ENCODE measurements around the gene HS3ST4.

HS3ST4 gene

DNA sequence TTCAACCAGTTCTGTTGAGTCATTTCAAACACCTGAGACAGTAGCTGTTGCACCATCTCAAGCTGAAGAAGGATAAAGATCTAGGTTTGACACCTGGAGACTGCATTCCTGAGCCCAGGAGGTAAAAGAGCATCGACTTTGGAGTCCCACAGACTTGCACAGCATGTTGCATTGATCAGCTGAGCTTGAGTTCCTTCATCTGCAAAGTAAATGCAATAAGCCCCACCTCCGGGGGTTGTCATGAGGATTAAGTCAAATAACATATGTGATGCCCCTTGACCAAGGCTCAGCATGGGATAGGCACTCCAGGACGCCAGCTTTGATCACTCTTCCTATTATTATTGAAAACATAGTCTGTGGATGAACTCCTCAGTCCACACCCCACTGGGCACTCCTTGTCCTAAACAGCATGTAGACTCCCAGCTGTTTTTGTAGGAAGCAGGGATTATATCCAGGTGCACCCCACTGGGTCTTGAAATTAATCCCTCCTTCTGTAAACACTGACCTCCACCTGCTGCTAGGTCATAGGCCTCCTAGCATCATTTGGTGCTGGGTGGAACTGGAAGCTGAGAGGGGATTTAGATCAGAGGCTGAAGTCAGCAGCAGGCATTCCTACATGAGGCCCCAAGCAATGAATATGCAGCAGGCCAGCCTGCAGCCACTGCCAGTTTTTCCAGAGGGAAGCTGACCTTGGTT lies 259.0 kb downstream of the HS3ST4 start:
- TF ChIP-seq, protein P1, sequence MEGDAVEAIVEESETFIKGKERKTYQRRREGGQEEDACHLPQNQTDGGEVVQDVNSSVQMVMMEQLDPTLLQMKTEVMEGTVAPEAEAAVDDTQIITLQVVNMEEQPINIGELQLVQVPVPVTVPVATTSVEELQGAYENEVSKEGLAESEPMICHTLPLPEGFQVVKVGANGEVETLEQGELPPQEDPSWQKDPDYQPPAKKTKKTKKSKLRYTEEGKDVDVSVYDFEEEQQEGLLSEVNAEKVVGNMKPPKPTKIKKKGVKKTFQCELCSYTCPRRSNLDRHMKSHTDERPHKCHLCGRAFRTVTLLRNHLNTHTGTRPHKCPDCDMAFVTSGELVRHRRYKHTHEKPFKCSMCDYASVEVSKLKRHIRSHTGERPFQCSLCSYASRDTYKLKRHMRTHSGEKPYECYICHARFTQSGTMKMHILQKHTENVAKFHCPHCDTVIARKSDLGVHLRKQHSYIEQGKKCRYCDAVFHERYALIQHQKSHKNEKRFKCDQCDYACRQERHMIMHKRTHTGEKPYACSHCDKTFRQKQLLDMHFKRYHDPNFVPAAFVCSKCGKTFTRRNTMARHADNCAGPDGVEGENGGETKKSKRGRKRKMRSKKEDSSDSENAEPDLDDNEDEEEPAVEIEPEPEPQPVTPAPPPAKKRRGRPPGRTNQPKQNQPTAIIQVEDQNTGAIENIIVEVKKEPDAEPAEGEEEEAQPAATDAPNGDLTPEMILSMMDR (IDR thresholded peaks at IDR 0.05; ENCODE audit: low read depth, low read length): no peak
- H3K4me3 ChIP-seq (ENCODE audit: low read depth, low read length): no peak overlapping the region

DNA sequence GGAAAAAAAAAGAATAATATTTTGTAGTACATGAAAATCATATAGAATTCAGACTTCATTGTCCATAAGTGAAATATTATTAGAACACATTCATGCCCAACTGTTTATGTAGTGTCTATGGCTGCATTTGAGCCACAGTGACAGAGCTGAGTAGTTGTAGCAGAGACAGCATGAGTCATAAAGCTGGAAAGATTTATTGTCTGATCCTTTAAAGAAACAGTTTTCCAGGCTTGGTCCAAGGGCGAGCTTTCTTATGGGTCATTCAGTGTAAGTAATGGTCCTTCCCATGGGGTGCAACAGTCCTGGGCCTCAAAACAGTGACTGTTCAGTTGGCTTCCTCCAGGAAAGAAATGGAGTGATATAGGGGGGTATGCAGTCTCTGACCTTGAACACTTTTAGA lies 260.2 kb downstream of the HS3ST4 start:
- TF ChIP-seq, protein P1 (IDR thresholded peaks at IDR 0.05; ENCODE audit: low read depth, low read length): no peak
- H3K4me3 ChIP-seq (ENCODE audit: low read depth, low read length): no peak overlapping the region

DNA sequence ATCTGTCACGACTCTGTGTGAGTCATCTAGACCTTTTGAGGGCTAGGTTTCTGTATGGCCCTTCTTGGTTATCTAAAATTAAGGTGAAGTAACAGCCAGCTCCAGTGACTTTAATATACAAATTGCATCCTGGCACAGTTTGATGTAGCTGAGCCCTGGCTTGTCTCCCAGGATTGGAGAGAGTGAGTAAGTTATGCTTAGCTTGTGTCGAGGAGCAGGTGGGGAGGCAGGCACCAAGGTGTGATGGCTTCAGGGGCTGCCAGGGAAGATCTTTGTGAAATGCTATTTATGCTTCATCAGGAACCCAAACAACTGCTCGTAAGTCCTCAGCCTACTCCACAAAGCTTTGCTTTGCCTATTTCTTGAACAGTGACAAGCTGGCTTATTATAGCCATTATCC lies 261.2 kb downstream of the HS3ST4 start:
- TF ChIP-seq, protein P1 (IDR thresholded peaks at IDR 0.05; ENCODE audit: low read depth, low read length): no peak

DNA sequence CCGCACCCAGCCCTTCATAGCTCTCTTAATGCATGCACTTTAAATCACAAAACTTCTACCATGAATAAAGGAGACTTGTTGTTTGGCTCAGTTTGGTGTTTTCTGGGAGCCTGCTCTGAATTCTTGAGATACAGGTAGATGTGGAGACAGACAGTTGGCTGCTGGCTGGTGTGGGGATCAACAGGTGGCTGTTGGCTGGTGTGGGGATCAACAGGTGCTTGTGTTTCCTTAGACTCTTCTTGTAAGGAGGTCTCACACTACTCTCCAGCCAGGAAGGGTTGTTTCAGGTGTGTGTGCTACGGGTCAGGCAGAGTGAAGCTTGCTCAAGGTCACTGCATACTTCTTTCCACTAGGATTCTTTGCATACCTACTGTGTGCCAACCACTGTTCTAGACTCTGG lies 265.9 kb downstream of the HS3ST4 start:
- no peak overlapping the region for H3K4me3 ChIP-seq (ENCODE audit: low read depth, low read length)
- TF ChIP-seq, protein P1 (IDR thresholded peaks at IDR 0.05; ENCODE audit: low read depth, low read length): no peak

More for the DNA sequence above, 261.2 kb downstream of the HS3ST4 start:
- H3K4me3 ChIP-seq (ENCODE audit: low read depth, low read length): no peak overlapping the region

DNA sequence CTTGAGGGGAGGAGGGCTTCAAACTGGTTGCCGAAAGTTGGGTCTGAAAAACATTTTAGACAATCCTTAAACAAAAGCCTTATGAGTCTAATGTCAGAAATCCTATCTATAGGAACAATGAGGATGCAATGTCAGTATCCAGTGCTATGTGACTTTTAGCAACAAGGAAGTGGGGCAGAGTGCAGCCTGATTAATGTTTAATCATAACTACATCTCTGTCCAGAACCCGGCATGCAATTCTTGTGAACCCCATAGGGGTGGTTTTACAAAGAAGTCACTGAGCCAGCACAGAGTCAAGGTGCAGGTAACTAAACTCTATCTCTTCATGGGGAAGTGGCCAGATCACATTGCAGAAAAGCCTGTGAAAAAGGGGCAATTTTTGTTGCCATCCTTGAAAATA lies 267.5 kb downstream of the HS3ST4 start:
- TF ChIP-seq, protein P1 (IDR thresholded peaks at IDR 0.05; ENCODE audit: low read depth, low read length): no peak
- no peak overlapping the region for H3K4me3 ChIP-seq (ENCODE audit: low read depth, low read length)

DNA sequence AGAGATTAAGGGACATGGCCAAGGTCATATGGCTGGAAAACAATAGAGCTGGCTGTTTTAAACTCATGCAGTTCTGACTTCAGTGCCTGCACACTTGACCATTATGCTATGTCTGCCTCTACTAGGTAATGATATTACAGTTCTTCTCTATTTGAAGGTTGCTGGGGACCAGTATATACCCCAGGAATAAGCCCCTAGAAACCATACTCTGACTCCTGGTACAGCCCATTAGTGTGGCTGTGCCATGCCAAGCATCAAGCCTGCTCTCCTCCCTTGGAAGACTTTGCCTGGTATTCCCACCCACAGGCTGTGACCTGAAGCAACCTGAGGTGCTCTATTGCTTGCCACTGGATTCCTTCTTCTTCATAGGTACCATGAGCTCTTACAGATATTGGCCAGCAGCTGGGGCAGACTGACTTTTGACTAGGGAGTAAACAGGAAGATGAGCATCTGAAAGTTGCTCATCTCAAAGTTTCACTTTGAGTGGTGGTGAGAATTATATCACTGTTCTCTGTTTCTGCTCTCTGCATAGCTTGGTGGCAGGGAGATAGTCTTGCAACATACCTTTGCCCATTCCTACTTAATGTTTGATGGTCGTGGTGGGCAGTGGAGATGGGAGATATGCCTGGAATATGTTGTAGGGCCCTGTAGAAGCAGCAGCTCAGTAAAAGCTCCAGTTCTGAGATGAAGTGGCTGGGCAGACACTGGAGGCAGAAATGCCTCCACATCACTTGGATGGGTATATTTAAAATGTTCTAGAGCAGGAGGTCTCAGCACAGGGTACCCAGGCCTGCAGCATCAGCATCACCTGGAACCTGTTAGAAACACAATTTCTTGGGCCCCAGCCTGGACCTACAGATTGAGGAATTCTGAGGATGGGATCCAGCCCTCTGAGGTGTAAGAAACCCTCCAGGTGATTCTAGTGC lies 274.7 kb downstream of the HS3ST4 start:
- TF ChIP-seq, protein P1 (IDR thresholded peaks at IDR 0.05; ENCODE audit: low read depth, low read length): no peak
- H3K4me3 ChIP-seq (ENCODE audit: low read depth, low read length): no peak overlapping the region

DNA sequence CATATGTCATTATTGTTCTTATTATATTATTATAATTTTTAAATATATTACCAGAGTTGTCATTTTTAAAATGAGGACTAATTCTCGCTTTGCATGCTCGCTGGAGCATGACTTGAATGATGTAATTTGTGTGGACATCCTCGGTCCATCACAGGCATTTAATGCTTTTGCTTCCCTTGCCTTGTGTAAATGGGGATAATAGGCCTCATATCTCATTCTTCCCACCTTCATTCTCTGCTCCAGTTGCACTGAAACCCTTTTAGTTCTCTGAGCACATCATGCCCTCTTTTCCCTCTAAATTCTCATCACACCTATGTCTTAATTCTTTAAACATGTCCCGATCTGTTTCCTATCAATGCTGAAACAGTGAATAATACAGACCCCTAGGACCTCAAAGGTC lies 285.4 kb downstream of the HS3ST4 start:
- TF ChIP-seq, protein P1 (IDR thresholded peaks at IDR 0.05; ENCODE audit: low read depth, low read length): no peak
- no peak overlapping the region for H3K4me3 ChIP-seq (ENCODE audit: low read depth, low read length)

Data from WI38 (cell line).